Panc1 (cell line): ENCODE results near the gene CKAP5. TPM values are rescaled to one million over a fixed set of nuclear protein-coding genes. Genes with fewer than 3 reads are reported as not detected.

ENCODE experiments used
- ATAC-seq: fragments of 200-7000 bp; cut with Tn5 transposase; 2 replicates; pipeline ENCODE4 v1.9.1; 2020; ENCODE audit warnings: mild to moderate bottlenecking, moderate library complexity
- BruUV-seq: library from RNA; stranded (reverse); fragments of 400-500 nt; replicated peaks from 2 replicates; lab custom pipeline; 2021; lab: Mats Ljungman, UMichigan
- CTCF ChIA-PET: fragments of 300-600 bp; sonication (Branson Sonifier 250); formaldehyde crosslinking; loops from one replicate; lab custom pipeline; 2022; ENCODE audit warnings: antibody characterized with exemption; lab: Charles Lee
- POLR2A ChIA-PET: fragments of 300-600 bp; sonication (Branson Sonifier 250); formaldehyde crosslinking; loops from one replicate; lab custom pipeline; 2022; ENCODE audit warnings: antibody characterized with exemption; lab: Charles Lee
- DNase-seq: peaks from one replicate; pipeline ENCODE4 v3.0.0-alpha.2; 2010; ENCODE audit warnings: low read depth, low spot score
- H3K27ac ChIP-seq: 2 replicates; pipeline ENCODE4 v1.5.1; 2011; ENCODE audit warnings: mild to moderate bottlenecking, low read length, inconsistent platforms
- H3K27me3 ChIP-seq: fragments of 200-500 bp; sonication (Bioruptor generic); 2 replicates; pipeline ENCODE4 v1.6.0; 2014; ENCODE audit warnings: low read length, inconsistent platforms; ENCODE audit not compliant: control insufficient read depth, insufficient read depth
- H3K36me3 ChIP-seq: fragments of 200-500 bp; sonication (Bioruptor generic); 2 replicates; pipeline ENCODE4 v1.5.1; 2014; ENCODE audit warnings: inconsistent platforms, mild to moderate bottlenecking, low read length, moderate library complexity; ENCODE audit not compliant: control insufficient read depth, insufficient read depth
- H3K4me1 ChIP-seq: 2 replicates; pipeline ENCODE4 v1.5.1; 2011; ENCODE audit warnings: inconsistent platforms, mild to moderate bottlenecking, low read length, moderate library complexity; ENCODE audit not compliant: control insufficient read depth, insufficient read depth
- H3K4me3 ChIP-seq, 2 experiments: 2 replicates each; pipeline ENCODE4 v1.5.1; 2011 to 2012; ENCODE audit warnings: low read depth in 2 of 2, low read length in 2 of 2, mild to moderate bottlenecking in 2 of 2, inconsistent platforms in 1 of 2, moderate library complexity in 1 of 2
- H3K9me3 ChIP-seq: fragments of 200-500 bp; sonication (Bioruptor generic); 2 replicates; pipeline ENCODE4 v1.5.1; 2014; ENCODE audit warnings: low read depth, mild to moderate bottlenecking, inconsistent platforms, low read length, moderate library complexity; ENCODE audit not compliant: control insufficient read depth, insufficient read depth
- POLR2AphosphoS5 ChIP-seq: IDR thresholded peaks from 2 replicates; pipeline ENCODE4 v1.6.1; 2012; ENCODE audit warnings: mild to moderate bottlenecking, low read depth, low read length, moderate library complexity
- SIN3A ChIP-seq: IDR thresholded peaks from 2 replicates; pipeline ENCODE4 v1.6.1; 2012; ENCODE audit warnings: low read depth, mild to moderate bottlenecking, low read length, moderate library complexity, borderline replicate concordance; ENCODE audit not compliant: insufficient read depth
- TCF7L2 ChIP-seq: IDR thresholded peaks from 2 replicates; pipeline ENCODE4 v1.6.1; 2011; ENCODE audit warnings: mild to moderate bottlenecking, low read depth, low read length, inconsistent platforms
- in situ Hi-C: cut with HindIII; loops from 2 replicates; pipeline ENCODE4 v1.10.0; 2016; ENCODE audit warnings: low sequenced_read_pairs, low pct_unique_long_range_greater_than_20kb
- intact Hi-C: fragments of 100-400 bp; cut with micrococcal nuclease; formaldehyde crosslinking; loops from one replicate; pipeline ENCODE4 v1.10.0; 2022; ENCODE audit not compliant: unreplicated experiment
- total RNA-seq: library from RNA; stranded (reverse); gene quantifications from one replicate; pipeline ENCODE4 v1.2.1, GENCODE V29; 2021; ENCODE audit not compliant: unreplicated experiment
- TF ChIP-seq, protein P1 (sequence below), 2 experiments: IDR thresholded peaks; 2 replicates each; pipeline ENCODE4 v1.6.1; 2011 to 2012; ENCODE audit warnings: low read depth in 2 of 2, control low read depth in 1 of 2, low read length in 1 of 2, mild to moderate bottlenecking in 1 of 2, moderate library complexity in 1 of 2; ENCODE audit not compliant: insufficient read depth in 1 of 2
- TF ChIP-seq, protein P2 (sequence below): fragments of 450-650 bp; IDR thresholded peaks from 2 replicates; pipeline ENCODE4 v1.5.1; 2017; ENCODE audit warnings: mild to moderate bottlenecking

The CKAP5 gene
- total RNA-seq, 1 experiment from 2014 or later = 191 TPM

DNA sequence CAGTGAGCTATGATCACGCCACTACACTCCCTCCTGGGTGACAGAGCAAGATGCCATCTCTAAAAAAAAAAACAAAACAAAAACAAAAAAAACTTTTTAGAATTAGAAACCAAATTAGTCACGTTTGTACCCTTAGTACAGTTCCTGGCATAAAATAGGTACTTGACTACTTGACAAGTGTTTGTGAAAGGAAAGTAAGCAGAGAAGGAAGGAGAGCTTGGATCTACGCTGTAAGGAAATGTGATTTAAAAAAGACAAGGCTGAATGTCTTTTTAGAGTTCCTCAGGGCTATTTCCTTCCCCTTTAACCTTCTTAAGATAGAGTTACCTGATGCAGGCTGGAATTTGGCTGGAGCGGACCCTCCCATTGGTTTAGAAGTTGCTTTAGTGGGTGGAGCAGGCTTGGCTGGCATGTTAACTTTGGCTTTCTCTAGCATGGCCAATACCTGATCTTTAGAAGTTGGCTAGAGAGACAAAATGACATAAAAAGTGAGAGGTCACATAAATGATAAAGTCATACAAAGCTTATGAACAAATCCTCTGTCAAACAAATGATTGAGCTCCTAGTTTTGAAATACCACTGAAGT is 76.4 kb downstream of the CKAP5 start:
- no TSS peak for BruUV-seq

DNA sequence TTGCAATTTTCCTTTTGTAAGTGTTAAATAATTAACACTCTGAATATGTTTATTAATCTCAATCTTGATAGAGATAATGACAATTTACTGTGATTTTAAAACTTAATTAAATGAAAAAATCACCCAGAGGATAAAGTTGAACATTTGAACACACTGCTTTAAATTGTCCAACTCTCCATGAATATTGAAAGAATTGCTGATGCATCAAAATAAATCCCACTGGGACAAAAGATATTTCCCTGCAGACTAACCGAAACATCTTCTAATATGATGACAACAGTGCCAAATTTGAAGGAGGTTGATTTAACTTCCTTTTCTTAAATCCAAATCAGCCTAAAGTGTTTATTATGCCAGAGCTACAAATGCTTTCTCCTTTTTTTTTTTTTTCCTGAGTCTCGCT is 79.4 kb downstream of the CKAP5 start:
- Histone ChIP-seq H3K27ac (no peak overlapping the region), H3K4me1 (no peaks in the 10 kb centered on the region), H3K36me3 (peaks cover 60% of the 10 kb centered on the region), H3K4me3 (no peak overlapping the region), H3K9me3 (no peaks in the 10 kb centered on the region), H3K27me3 (no peaks in the 10 kb centered on the region)
- ChIA-PET POLR2A (interaction anchor here (0.7 kb wide), 1 partner anchor 73 kb away, joined by 3 read pairs; no protein-coding TSS in a partner anchor), CTCF (no interaction called here)
- intact Hi-C loops = no loop called here
- no TSS peak for BruUV-seq
- TF ChIP-seq POLR2AphosphoS5 = no peak
- no peak for TF ChIP-seq TCF7L2
- TF ChIP-seq, protein P1, sequence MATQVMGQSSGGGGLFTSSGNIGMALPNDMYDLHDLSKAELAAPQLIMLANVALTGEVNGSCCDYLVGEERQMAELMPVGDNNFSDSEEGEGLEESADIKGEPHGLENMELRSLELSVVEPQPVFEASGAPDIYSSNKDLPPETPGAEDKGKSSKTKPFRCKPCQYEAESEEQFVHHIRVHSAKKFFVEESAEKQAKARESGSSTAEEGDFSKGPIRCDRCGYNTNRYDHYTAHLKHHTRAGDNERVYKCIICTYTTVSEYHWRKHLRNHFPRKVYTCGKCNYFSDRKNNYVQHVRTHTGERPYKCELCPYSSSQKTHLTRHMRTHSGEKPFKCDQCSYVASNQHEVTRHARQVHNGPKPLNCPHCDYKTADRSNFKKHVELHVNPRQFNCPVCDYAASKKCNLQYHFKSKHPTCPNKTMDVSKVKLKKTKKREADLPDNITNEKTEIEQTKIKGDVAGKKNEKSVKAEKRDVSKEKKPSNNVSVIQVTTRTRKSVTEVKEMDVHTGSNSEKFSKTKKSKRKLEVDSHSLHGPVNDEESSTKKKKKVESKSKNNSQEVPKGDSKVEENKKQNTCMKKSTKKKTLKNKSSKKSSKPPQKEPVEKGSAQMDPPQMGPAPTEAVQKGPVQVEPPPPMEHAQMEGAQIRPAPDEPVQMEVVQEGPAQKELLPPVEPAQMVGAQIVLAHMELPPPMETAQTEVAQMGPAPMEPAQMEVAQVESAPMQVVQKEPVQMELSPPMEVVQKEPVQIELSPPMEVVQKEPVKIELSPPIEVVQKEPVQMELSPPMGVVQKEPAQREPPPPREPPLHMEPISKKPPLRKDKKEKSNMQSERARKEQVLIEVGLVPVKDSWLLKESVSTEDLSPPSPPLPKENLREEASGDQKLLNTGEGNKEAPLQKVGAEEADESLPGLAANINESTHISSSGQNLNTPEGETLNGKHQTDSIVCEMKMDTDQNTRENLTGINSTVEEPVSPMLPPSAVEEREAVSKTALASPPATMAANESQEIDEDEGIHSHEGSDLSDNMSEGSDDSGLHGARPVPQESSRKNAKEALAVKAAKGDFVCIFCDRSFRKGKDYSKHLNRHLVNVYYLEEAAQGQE (IDR thresholded peaks at IDR 0.05; ENCODE audit: insufficient read depth in 1 of 2, low read depth in 2 of 2, low read length in 1 of 2) = no peak
- no peak for TF ChIP-seq SIN3A
- TF ChIP-seq, protein P2, sequence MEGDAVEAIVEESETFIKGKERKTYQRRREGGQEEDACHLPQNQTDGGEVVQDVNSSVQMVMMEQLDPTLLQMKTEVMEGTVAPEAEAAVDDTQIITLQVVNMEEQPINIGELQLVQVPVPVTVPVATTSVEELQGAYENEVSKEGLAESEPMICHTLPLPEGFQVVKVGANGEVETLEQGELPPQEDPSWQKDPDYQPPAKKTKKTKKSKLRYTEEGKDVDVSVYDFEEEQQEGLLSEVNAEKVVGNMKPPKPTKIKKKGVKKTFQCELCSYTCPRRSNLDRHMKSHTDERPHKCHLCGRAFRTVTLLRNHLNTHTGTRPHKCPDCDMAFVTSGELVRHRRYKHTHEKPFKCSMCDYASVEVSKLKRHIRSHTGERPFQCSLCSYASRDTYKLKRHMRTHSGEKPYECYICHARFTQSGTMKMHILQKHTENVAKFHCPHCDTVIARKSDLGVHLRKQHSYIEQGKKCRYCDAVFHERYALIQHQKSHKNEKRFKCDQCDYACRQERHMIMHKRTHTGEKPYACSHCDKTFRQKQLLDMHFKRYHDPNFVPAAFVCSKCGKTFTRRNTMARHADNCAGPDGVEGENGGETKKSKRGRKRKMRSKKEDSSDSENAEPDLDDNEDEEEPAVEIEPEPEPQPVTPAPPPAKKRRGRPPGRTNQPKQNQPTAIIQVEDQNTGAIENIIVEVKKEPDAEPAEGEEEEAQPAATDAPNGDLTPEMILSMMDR = no peak
- ATAC-seq (no peak), DNase-seq (no peak)
- in situ Hi-C loops = no loop called here

More for the DNA sequence above, 76.4 kb downstream of the CKAP5 start:
- DNase-seq (no peak), ATAC-seq (no peak)
- in situ Hi-C loops (no loop called here), intact Hi-C loops (no loop called here)
- peaks cover 43% of the 10 kb centered on the region for H3K36me3 ChIP-seq
- H3K27me3 ChIP-seq = no peaks in the 10 kb centered on the region
- POLR2A ChIA-PET = no interaction called here
- H3K4me1 ChIP-seq = no peaks in the 10 kb centered on the region
- no peak overlapping the region for H3K27ac ChIP-seq
- H3K9me3 ChIP-seq = no peaks in the 10 kb centered on the region
- no peak overlapping the region for H3K4me3 ChIP-seq
- TF ChIP-seq SIN3A = no peak
- no peak for TF ChIP-seq TCF7L2
- TF ChIP-seq POLR2AphosphoS5 = no peak
- TF ChIP-seq, protein P2 = no peak
- TF ChIP-seq, protein P1 (IDR thresholded peaks at IDR 0.05; ENCODE audit: insufficient read depth in 1 of 2, low read depth in 2 of 2, low read length in 1 of 2) = no peak
- CTCF ChIA-PET = no interaction called here
